PFSK-1 (cell line): Measurements from ENCODE around the gene NUDT2.

ENCODE experiments used
- FOXP2 ChIP-seq: optimal IDR thresholded peaks from 2 replicates; pipeline ENCODE3; 2011; ENCODE audit warnings: borderline replicate concordance, control low read depth, inconsistent platforms; ENCODE audit not compliant: insufficient read depth; ENCODE audit errors: extremely low read length, extremely low read depth
- POLR2AphosphoS5 ChIP-seq: IDR thresholded peaks from 2 replicates; pipeline ENCODE4 v1.6.1; 2012; ENCODE audit warnings: low read depth, mild to moderate bottlenecking, control low read depth, low read length, moderate library complexity
- SIN3A ChIP-seq: IDR thresholded peaks from 2 replicates; pipeline ENCODE4 v1.6.1; 2012; ENCODE audit warnings: mild to moderate bottlenecking, low read length, moderate library complexity, borderline replicate concordance; ENCODE audit not compliant: insufficient read depth
- TAF1 ChIP-seq: IDR thresholded peaks from 2 replicates; pipeline ENCODE4 v1.6.1; 2012; ENCODE audit warnings: low read length, control low read depth, borderline replicate concordance; ENCODE audit not compliant: insufficient read depth
- TF ChIP-seq, protein P1 (sequence below), 2 experiments: IDR thresholded peaks; 2 replicates each; pipeline versions ENCODE4 v1.6.1 to v1.8.0; 2011 to 2012; ENCODE audit warnings: low read depth in 2 of 2, low read length in 2 of 2, control low read depth in 1 of 2, inconsistent platforms in 1 of 2, mild to moderate bottlenecking in 1 of 2, moderate library complexity in 1 of 2; ENCODE audit not compliant: insufficient read depth in 1 of 2

Gene NUDT2

DNA sequence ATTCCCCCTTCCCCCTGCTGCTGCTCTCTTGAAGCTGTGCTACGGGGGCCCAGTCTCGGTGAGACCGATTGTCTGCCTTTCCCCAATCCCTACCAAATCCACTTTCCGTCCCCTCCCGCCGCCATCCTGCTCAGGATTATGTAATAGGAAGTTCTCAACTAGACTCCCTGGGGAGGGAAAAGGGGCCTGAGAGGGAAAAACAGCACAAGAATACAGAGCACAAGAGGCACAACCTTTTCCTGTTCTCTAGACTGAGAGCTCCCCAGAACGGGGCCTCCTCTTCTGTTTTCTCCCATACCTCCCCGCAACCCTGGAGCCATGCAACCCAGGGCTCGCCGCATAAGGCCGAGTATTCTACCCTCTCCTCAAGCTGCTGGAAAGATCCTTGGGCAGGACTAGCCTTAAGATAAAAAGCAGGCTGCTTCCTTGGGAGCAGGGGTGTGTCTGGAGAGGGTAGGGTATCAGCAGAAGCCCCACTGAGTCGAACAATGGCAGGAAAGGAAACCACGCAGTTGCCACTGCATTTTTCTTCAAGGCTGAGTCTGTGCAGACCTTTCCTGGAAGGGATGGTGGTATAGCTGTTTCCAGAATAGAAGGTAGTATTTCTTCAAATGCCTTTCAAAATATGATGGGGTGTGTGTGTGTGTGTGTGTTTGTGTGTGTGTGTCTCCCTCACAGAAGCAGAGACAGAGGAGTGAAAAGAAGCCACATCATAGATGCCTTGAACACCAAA is 34.4 kb downstream of the NUDT2 start:
- TF ChIP-seq POLR2AphosphoS5: no peak

DNA sequence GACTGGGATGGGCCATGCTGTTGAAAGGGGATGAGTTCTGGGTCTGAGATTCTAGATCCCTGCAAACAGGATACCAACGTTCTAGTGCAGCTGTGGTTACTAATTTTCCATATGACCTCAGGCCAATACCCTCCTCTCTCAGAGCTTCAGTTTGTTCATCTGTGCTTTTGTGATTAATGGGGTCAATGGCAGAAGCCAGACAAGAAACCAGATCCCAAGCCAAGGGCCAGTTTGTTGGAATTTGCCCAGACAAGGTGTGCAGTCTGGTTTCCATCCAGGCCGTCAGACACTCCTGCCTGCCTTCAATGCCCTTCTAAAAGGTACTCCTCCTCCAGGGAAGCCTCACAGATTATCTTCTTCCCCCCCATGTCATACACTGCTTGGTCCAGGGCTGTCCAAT is 35.9 kb downstream of the NUDT2 start:
- no peak for TF ChIP-seq SIN3A
- TF ChIP-seq TAF1: no peak
- TF ChIP-seq FOXP2: no peak
- TF ChIP-seq POLR2AphosphoS5: no peak
- TF ChIP-seq, protein P1, sequence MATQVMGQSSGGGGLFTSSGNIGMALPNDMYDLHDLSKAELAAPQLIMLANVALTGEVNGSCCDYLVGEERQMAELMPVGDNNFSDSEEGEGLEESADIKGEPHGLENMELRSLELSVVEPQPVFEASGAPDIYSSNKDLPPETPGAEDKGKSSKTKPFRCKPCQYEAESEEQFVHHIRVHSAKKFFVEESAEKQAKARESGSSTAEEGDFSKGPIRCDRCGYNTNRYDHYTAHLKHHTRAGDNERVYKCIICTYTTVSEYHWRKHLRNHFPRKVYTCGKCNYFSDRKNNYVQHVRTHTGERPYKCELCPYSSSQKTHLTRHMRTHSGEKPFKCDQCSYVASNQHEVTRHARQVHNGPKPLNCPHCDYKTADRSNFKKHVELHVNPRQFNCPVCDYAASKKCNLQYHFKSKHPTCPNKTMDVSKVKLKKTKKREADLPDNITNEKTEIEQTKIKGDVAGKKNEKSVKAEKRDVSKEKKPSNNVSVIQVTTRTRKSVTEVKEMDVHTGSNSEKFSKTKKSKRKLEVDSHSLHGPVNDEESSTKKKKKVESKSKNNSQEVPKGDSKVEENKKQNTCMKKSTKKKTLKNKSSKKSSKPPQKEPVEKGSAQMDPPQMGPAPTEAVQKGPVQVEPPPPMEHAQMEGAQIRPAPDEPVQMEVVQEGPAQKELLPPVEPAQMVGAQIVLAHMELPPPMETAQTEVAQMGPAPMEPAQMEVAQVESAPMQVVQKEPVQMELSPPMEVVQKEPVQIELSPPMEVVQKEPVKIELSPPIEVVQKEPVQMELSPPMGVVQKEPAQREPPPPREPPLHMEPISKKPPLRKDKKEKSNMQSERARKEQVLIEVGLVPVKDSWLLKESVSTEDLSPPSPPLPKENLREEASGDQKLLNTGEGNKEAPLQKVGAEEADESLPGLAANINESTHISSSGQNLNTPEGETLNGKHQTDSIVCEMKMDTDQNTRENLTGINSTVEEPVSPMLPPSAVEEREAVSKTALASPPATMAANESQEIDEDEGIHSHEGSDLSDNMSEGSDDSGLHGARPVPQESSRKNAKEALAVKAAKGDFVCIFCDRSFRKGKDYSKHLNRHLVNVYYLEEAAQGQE (IDR thresholded peaks at IDR 0.05; ENCODE audit: insufficient read depth in 1 of 2, low read depth in 2 of 2, low read length in 2 of 2): no peak

DNA sequence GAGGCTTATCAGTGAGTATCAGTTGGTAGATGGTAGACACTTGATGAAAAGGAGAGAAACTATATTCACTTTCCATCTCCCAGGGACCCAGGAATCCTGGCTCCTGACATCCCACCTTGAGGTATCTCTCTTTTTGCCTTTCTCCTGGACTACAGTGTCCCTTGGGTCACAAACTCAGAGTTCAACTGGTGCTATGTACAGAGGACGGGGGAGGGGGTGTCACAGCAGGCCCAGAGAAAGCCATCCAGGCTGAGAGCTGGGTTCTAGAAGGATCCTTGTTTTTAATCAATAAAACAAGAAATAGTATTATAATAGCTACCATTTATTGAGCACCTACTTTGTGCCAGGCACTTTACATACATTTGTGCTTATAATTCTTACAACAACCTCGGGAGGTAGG is 37.0 kb downstream of the NUDT2 start:
- TF ChIP-seq FOXP2 (no peak), SIN3A (no peak), POLR2AphosphoS5 (no peak)

DNA sequence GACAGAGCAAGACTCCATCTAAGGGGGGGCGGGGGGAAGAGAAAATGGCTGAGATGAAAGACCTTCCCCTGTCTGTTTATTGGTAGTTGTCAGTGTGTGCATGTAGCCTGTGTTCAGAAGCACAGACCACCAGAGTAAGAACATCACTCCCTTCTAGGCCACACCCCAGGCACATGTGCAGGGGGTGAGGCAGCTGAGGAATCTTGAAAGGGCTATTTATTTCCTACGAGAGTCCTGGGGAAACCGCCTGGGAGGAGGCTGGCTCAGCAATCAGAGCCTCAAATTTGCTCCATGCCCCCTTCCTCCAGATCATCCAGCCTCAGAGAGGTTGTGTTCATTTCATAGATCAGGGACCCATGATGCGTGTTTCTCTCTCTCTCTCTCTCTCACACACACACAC is 40.3 kb downstream of the NUDT2 start:
- no peak for TF ChIP-seq SIN3A
- no peak for TF ChIP-seq FOXP2
- TF ChIP-seq TAF1: no peak
- TF ChIP-seq, protein P1 (IDR thresholded peaks at IDR 0.05; ENCODE audit: insufficient read depth in 1 of 2, low read depth in 2 of 2, low read length in 2 of 2): no peak
- no peak for TF ChIP-seq POLR2AphosphoS5

DNA sequence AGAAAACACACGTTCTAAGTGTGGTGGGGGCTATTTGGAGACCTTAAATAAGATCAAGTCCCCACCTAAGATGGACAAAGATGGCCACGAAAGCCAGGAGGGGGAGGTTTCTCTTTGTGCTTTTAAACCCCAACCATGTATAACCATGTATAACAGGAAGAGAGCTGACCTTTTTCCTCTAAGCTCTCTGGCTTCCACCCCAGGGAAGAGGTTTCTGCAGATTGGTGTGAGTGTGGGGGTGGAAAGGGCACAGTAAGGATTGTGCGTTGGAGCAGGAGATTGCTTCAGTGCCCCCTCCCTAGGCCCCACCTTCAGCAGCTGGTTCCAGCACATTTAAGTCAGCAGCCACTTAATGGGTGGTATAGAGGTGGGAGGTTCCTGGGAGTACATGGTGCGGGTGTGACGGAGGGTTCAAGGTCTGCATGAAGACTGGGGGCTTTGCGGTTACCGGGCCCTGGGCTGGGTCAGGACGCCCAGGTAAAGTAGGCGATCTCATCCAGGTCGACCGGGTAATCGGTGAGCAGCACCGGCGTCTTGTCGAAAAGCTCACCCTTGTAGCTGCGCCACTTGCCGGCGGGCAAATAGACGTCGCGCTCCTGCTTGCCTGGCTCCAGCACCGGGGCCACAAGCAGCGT is 41.1 kb downstream of the NUDT2 start:
- TF ChIP-seq SIN3A: no peak
- TF ChIP-seq POLR2AphosphoS5: no peak
- no peak for TF ChIP-seq TAF1
- TF ChIP-seq, protein P1 (IDR thresholded peaks at IDR 0.05; ENCODE audit: insufficient read depth in 1 of 2, low read depth in 2 of 2, low read length in 2 of 2): no peak
- no peak for TF ChIP-seq FOXP2
